Activated CD8-positive, alpha-beta memory T cell treated with anti-CD3 and anti-CD28 coated beads, Interleukin-2, amount 50 U/mL, for 1 hour (primary cell): ENCODE results near the gene PHLDA1.

Experiments
- DNase-seq: peaks from one replicate; pipeline ENCODE4 v3.0.0-alpha.2; 2020; ENCODE audit errors: extremely low read depth

PHLDA1 gene

DNA sequence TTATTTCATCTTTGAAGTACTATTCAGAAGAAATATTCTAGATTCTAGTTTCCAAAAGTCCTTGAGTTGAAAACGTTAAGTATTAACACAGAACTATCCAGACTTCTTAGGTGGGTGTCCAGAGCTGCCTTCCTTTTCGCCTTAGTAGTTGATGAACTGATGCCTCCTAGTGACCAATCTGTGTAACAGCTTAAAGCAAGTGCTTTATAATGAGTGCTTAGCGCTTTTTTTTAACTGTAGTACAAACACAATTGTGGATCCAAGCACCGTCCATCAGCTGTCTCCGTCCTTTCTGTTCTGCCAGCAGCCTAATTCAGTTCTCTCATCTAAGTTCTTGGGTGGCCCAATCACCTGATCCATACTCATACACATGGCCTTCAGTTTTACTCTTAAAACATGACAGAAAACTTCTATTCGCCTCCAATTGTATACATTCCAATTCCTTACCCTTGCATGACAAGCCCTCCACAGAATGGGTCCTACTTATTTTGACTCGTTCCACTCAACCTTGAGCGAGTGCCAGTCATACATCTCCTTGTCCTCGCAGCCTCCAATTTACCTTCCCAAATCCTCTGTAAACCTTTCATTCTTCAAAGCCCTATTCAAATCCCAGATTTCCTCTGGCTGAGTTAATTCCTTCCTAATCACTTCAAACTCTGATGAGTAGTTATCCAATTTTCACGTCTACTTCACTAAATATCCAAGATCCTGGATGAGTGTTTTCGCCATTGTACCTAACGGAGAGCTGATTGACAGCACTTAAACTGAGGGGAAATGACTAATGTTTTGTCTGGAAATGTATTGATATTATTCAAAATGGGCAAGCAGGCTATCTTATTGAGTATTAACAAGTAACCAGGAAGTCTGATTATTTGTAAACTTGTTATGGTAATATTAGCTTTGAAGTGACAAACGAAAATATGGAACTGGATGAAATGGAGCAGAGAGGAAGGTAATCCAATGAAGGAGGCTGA, 5.8 kb upstream of the PHLDA1 start:
- DNase-seq, result no peak

DNA sequence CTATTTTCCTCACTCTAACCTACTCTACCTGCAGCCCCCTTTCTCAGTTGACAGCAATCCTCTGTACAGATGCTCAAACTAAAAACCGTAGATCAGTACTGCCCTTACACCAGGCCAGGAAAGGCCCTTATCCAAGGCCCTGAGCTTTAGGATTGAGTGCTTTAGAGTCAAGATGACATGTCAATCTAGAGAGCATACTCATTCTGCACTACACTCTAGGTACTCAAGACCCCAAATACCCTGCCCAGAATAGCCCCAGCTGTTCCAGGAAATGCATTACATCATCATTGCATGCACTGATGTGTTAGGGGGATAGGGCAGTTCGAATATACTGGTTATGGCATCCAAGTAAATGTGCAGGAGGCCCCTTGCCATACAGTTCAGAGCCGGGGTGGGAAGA, 3.5 kb upstream of the PHLDA1 start:
- DNase-seq, result no peak

GRCh38 chr12:76033081-76034011, 1.8 kb upstream of the PHLDA1 start:
- no peak for DNase-seq

GRCh38 chr12:76032043-76032981, 736 bp upstream of the PHLDA1 start:
- DNase-seq, result no peak

DNA sequence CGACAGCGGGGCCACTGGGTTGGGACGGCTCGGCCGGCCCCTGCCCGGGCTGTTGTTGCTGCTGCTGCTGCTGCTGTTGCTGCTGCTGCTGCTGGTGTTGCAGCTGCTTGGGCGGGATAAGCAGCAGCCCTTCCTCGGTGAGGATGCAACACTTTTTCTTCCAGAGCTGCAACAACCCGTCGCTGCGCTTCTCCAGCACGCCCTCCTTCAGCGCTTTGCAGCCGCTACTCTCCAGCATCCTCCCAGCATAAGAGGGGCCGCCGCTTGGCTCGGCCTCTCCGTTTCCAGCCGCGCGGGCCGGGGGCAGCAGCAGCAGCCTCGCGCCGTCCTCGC, 529 bp downstream of the PHLDA1 start:
- DNase-seq, result no peak

- DNase-seq, result no peak
Measured at GRCh38 chr12:76030341-76031080, 1.1 kb downstream of the PHLDA1 start.

DNA sequence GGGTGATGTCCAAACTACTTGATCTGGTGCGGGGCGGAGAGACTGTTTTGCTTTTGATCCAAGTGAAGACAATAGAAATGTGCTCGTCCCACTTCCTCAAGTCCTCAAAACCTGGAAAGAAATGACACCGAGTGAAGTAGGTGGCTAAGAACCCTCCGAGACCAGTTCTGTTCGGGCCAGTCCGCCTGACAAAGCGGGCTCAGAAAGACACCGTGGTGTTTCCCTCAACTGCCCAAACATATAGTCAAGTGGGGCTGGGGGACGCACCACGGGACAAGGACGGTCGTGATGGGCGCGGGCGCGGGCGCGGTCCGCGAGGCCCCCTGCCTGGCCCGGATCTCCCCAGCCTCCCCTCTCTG, 1.6 kb downstream of the PHLDA1 start:
- no peak for DNase-seq

- DNase-seq, result no peak
Measured at GRCh38 chr12:76028571-76029277, 2.9 kb downstream of the PHLDA1 start.

DNA sequence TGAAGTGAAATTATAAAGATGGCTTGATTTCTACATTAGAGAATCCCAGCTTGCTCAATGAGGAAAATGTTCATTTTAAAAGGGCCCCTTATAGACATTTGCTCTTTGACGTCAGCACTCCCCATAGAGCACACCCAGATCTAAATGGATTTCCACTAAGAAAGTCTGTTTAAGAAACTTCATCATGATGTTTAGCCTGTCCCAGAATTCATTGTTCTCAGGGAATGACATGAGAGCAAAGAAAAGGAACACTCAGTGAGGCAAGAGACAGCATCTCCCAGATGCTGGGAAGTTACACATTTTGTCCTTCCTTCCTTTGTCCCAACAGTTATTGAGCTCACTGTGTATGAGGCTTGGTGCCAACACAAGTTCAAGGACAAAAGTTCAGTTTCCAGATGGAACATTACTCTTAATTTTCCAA, 4.9 kb downstream of the PHLDA1 start:
- no peak for DNase-seq

DNA sequence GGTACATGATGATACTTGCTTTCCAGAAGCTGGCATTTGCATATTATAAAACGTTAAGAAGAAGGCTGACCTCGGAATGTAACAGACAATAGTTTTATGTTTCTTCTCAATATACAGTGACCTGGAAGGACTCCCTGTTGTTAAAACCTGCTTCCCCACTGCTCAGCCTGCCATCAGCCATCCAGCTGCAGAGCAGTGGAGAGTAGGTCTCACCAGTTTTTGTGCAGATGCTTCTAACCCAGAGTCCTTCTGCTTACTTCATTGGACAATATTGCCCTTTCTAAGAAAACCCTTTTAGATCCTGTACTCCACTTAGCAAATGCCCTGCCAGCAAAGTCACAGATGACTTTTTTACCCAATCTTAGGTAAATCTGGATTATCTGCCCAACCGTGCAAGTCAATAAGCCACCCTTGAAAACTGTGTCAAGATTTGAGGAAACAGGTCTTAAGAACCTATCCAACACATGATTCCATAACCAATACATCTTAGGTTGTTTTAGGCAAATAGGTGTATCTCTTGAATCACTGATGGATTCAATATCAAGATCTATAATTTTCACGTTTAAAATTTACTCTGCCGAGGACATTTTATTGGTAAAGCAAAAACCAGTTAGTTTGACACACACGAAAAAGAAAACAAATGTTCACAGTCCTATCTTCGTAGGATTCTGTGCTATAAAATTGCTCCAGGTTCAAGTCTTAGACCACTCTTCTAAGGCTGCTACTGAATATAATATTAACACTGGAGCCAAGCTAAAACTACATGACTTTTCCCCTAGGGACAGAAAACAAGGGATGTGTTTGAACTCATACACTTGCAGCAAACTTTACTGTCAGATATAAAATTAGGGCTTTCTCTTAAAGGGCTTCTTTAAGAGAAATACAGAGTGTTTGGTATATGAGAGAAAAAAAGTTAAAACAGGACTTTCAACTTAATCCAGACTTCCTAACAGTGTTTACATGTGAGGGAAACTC, 5.7 kb downstream of the PHLDA1 start:
- DNase-seq, result no peak

DNA sequence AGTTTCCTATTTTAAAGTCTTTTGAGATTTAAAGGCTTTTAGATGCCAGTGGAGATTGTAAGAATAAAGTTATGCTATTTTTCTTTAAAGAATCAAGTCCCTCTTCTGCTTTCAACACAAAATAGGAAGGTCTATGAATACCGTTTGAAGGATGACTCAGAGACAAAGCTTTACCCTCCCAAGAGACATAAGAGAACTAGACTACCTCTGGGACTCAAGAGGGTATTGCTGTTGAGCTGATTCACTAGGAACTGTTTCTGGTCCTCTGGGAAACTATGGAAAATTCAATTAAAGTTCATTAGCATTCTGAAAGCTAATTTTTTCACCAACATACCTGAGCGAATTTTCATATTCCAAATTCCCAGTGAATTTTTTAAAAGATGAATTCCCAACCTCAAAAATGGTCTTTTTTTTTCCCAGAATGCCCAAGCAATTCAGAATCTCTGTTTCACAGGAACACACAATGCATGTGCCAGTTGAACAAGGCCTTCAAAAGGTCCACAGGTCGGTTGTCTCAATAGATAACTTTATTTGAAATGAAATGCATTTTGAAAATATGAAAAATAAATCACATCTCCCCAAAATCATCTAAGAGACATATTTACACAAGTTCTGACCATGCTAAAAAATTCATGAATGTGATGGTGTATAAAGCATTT, 6.5 kb downstream of the PHLDA1 start:
- no peak for DNase-seq

- no peak for DNase-seq
Measured at GRCh38 chr12:76024102-76024781, 7.3 kb downstream of the PHLDA1 start.

GRCh38 chr12:76023069-76023690, 8.4 kb downstream of the PHLDA1 start:
- no peak for DNase-seq

- DNase-seq, result no peak
Measured at GRCh38 chr12:76022506-76022905, 9.1 kb downstream of the PHLDA1 start.

DNA sequence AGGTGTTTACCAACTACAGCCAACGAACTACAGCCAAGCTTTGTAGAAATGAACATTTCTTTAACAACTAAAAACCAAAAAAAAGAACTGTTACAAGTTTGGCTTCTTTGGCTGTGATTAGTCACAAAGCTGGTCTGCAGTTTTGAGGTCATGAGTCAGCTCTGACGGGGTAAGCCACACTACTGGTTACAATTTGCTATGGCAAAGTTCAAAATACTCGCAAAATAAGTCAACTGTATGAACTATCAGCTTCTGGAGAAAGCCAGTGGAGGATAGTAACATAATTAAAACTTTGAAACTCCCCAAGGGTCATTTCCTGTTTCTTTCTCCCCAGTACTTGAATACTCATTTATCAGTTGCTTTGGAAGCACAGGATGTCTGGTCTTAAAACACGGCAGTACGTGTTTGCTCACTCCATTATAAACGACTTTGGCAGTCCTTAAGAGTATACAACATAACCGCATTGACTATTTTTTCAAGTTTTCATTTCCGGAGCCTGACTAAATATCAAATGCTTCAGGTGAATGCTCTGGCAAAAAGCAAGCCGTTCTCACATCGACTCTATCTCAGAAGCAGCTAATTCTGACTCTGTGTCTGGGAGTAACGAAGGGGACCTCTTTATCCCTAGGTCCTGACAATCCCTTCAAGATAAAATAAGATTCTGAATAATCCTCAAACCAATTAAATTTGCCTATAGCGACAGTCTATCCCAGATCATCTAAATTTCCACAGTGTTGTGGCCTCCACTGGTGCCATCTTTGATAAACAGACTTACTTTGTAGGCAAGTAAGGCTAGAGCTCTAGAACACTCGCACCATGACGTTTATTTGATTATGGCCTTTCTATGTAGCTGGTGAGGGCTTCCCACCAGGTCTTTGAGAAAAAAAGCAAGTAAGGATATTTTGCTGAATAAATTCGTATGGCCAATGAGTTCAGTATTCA, 10.6 kb downstream of the PHLDA1 start:
- DNase-seq, result peak; percentile 49

- peak; percentile 45 for DNase-seq
Measured at GRCh38 chr12:76020281-76020680, 11.3 kb downstream of the PHLDA1 start.
